K562 (cell line): ENCODE results near the gene CFP. TPM values are rescaled to one million over a fixed set of nuclear protein-coding genes. Genes with fewer than 3 reads are reported as not detected.

Source experiments
- ELK1 ChIP-seq: sonication (generic); formaldehyde crosslinking; IDR thresholded peaks from 2 replicates; pipeline ENCODE4 v1.8.1; 2022; ENCODE audit warnings: missing genetic modification reagents
- ETS2 ChIP-seq: IDR thresholded peaks from 2 replicates; pipeline ENCODE4 v1.6.1; 2016; ENCODE audit warnings: borderline replicate concordance, missing genetic modification characterization, mild to moderate bottlenecking, moderate library complexity, missing compliant biosample characterization; ENCODE audit not compliant: poor library complexity, severe bottlenecking
- ETV1 ChIP-seq: fragments of 450-650 bp; conservative IDR thresholded peaks from 2 replicates; pipeline ENCODE4 v1.6.1; 2016; ENCODE audit warnings: missing genetic modification characterization, control low read depth, low read depth, missing compliant biosample characterization
- EWSR1 ChIP-seq: fragments of 450-650 bp; IDR thresholded peaks from 2 replicates; pipeline ENCODE4 v1.6.1; 2018; ENCODE audit warnings: borderline replicate concordance, mild to moderate bottlenecking, low read depth, moderate library complexity; ENCODE audit not compliant: partially characterized antibody
- GABPA ChIP-seq: fragments of 200-800 bp; sonication (Bioruptor generic); conservative IDR thresholded peaks from 2 replicates; pipeline ENCODE4 v1.6.1; 2016; ENCODE audit warnings: low read depth, missing genetic modification characterization, missing compliant biosample characterization
- GABPB2 ChIP-seq: fragments of 250-450 bp; sonication (Bioruptor Pico); conservative IDR thresholded peaks from 2 replicates; pipeline ENCODE4 v1.5.1; 2021; ENCODE audit warnings: mild to moderate bottlenecking
- JUNB ChIP-seq: fragments of 450-650 bp; formaldehyde crosslinking; conservative IDR thresholded peaks from 2 replicates; pipeline ENCODE4 v1.4.0; 2020; ENCODE audit warnings: mild to moderate bottlenecking
- KDM2B ChIP-seq: fragments of 250-450 bp; sonication (Bioruptor Pico); IDR thresholded peaks from 2 replicates; pipeline ENCODE4 v1.8.0; 2021; ENCODE audit warnings: mild to moderate bottlenecking, moderate library complexity
- MECOM ChIP-seq: fragments of 250-450 bp; sonication (Bioruptor Pico); IDR thresholded peaks from 2 replicates; pipeline ENCODE4 v1.8.0; 2022; ENCODE audit warnings: inconsistent platforms
- MTF1 ChIP-seq: fragments of 250-450 bp; sonication (Bioruptor Pico); IDR thresholded peaks from 2 replicates; pipeline ENCODE4 v1.9.0; 2021; ENCODE audit warnings: moderate library complexity, mild to moderate bottlenecking, inconsistent platforms, borderline replicate concordance
- NCOA4 ChIP-seq: fragments of 450-650 bp; IDR thresholded peaks from 2 replicates; pipeline ENCODE4 v1.6.1; 2018; ENCODE audit warnings: mild to moderate bottlenecking; ENCODE audit not compliant: partially characterized antibody
- NEUROD1 ChIP-seq: fragments of 150-350 bp; IDR thresholded peaks from 2 replicates; pipeline ENCODE4 v1.6.1; 2014; ENCODE audit warnings: borderline replicate concordance, low read length, low read depth; ENCODE audit not compliant: partially characterized antibody
- NFRKB ChIP-seq: fragments of 450-650 bp; IDR thresholded peaks from 2 replicates; pipeline ENCODE4 v1.6.1; 2016; ENCODE audit warnings: low read depth
- POLR3A ChIP-seq: IDR thresholded peaks from 2 replicates; pipeline ENCODE4 v1.6.1; 2011; ENCODE audit warnings: borderline replicate concordance, mild to moderate bottlenecking, moderate library complexity; ENCODE audit not compliant: insufficient read length, insufficient read depth; ENCODE audit errors: extremely low read depth
- RBM25 ChIP-seq: fragments of 200-400 bp; formaldehyde crosslinking; IDR thresholded peaks from 2 replicates; pipeline ENCODE4 v1.6.1; 2018; ENCODE audit warnings: low read length, low read depth, moderate library complexity; ENCODE audit not compliant: severe bottlenecking
- SMARCE1 ChIP-seq: fragments of 450-650 bp; IDR thresholded peaks from 2 replicates; pipeline ENCODE4 v1.7.1; 2016; ENCODE audit warnings: mild to moderate bottlenecking
- STAT5B ChIP-seq: fragments of 250-450 bp; sonication (Bioruptor Pico); IDR thresholded peaks from 2 replicates; pipeline ENCODE4 v1.8.0; 2021; ENCODE audit warnings: mild to moderate bottlenecking, inconsistent platforms
- TAF9B ChIP-seq: fragments of 450-650 bp; IDR thresholded peaks from 2 replicates; pipeline ENCODE4 v1.6.1; 2018; ENCODE audit warnings: mild to moderate bottlenecking; ENCODE audit not compliant: partially characterized antibody
- TEAD2 ChIP-seq: fragments of 450-650 bp; IDR thresholded peaks from 2 replicates; pipeline ENCODE4 v1.6.1; 2016; ENCODE audit warnings: missing genetic modification characterization, control low read depth, missing compliant biosample characterization
- TFAM ChIP-seq: fragments of 250-450 bp; sonication (Bioruptor Pico); conservative IDR thresholded peaks from 2 replicates; pipeline ENCODE4 v1.5.0; 2021; ENCODE audit warnings: mild to moderate bottlenecking, moderate library complexity
- YBX1 ChIP-seq: fragments of 450-650 bp; IDR thresholded peaks from 2 replicates; pipeline ENCODE4 v1.7.1; 2016; ENCODE audit warnings: mild to moderate bottlenecking
- ZBED1 ChIP-seq: IDR thresholded peaks from 2 replicates; pipeline ENCODE4 v1.6.1; 2014
- ZBTB17 ChIP-seq: fragments of 450-650 bp; formaldehyde crosslinking; IDR thresholded peaks from 2 replicates; pipeline ENCODE4 v1.4.0; 2020; ENCODE audit warnings: mild to moderate bottlenecking
- ZBTB9 ChIP-seq: fragments of 450-650 bp; formaldehyde crosslinking; IDR thresholded peaks from 2 replicates; pipeline ENCODE4 v1.4.0; 2020; ENCODE audit warnings: mild to moderate bottlenecking, moderate library complexity
- ZNF197 ChIP-seq: fragments of 200-800 bp; sonication (Bioruptor generic); IDR thresholded peaks from 2 replicates; pipeline ENCODE4 v1.6.1; 2016; ENCODE audit warnings: low read depth, missing genetic modification characterization, missing compliant biosample characterization
- polyA plus RNA-seq, 8 experiments: library from polyadenylated mRNA; depleted of rRNA in 4 of 8; stranded (reverse) in 5 of 8; unstranded in 3 of 8; fragments of >200 nt; fragmentation: Nextera tagmentation in 2 of 8; fragmentation: Illumina TruSeq in 1 of 8; extraction: Ambion mirVana in 2 of 8; extraction: Trizol in 1 of 8; gene quantifications; 2 replicates each; pipeline versions ENCODE4 v1.2.1 to v1.2.3, GENCODE V29; 2011 to 2014; ENCODE audit warnings: inconsistent platforms in 1 of 8, missing spikeins in 1 of 8
- total RNA-seq, 7 experiments: library from RNA; depleted of rRNA in 6 of 7; stranded (reverse); fragments of >200 nt in 6 of 7; fragmentation: Illumina TruSeq in 2 of 7; extraction: Trizol in 2 of 7; gene quantifications; 2 replicates each; pipeline versions ENCODE4 v1.2.1 to v1.2.3, GENCODE V29; 2011 to 2021; ENCODE audit warnings: low replicate concordance in 1 of 7
- TF ChIP-seq, protein P1 (sequence below): sonication (generic); formaldehyde crosslinking; IDR thresholded peaks from 2 replicates; pipeline ENCODE4 v1.8.0; 2022; ENCODE audit warnings: mild to moderate bottlenecking, missing genetic modification reagents

The CFP gene
- total and polyA plus RNA-seq, 9 of the 15 experiments (the other 6 are each of a cell fraction or from before 2014, with no cell fraction given) = 0.18 to 2.0 (median 0.55) TPM

- TF ChIP-seq ZBTB9 (CRISPR knock-in tag) (no peak), GABPB2 (CRISPR knock-in tag) (no peak), MECOM (CRISPR knock-in tag) (no peak), RBM25 (peak; percentile 32), ZBED1 (no peak), GABPA (tag) (peak; percentile 71), EWSR1 (no peak), MTF1 (CRISPR knock-in tag) (no peak), TEAD2 (no peak), TFAM (no peak), ETV1 (tag) (peak; percentile 54), NFRKB (no peak), ELK1 (no peak), SMARCE1 (peak; percentile 62; the same call in 1 of the 2 replicates), ETS2 (no peak), KDM2B (no peak), NCOA4 (no peak), ZBTB17 (CRISPR knock-in tag) (no peak), JUNB (CRISPR knock-in tag) (no peak), NEUROD1 (no peak), ZNF197 (CRISPR knock-in tag) (no peak), POLR3A (no peak), YBX1 (no peak), STAT5B (CRISPR knock-in tag) (no peak), TAF9B (peak; percentile 67)
- TF ChIP-seq, protein P1, sequence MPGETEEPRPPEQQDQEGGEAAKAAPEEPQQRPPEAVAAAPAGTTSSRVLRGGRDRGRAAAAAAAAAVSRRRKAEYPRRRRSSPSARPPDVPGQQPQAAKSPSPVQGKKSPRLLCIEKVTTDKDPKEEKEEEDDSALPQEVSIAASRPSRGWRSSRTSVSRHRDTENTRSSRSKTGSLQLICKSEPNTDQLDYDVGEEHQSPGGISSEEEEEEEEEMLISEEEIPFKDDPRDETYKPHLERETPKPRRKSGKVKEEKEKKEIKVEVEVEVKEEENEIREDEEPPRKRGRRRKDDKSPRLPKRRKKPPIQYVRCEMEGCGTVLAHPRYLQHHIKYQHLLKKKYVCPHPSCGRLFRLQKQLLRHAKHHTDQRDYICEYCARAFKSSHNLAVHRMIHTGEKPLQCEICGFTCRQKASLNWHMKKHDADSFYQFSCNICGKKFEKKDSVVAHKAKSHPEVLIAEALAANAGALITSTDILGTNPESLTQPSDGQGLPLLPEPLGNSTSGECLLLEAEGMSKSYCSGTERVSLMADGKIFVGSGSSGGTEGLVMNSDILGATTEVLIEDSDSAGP (CRISPR knock-in tag) = no peak
These were observed 47.7 kb downstream of the CFP start, which contains the start of gene TIMP1 (continued) for GRCh38 chrX:47581731-47582647.
